Activated CD4-positive, CD25-positive, alpha-beta regulatory T cell treated with anti-CD3 and anti-CD28 coated beads, Interleukin-2, amount 50 U/mL, for 16 hours (primary cell): Measurements from ENCODE around the gene BSND.

Source experiments
- DNase-seq: peaks from one replicate; pipeline ENCODE4 v3.0.0-alpha.2; 2020; ENCODE audit warnings: low read depth, low spot score

BSND gene

DNA sequence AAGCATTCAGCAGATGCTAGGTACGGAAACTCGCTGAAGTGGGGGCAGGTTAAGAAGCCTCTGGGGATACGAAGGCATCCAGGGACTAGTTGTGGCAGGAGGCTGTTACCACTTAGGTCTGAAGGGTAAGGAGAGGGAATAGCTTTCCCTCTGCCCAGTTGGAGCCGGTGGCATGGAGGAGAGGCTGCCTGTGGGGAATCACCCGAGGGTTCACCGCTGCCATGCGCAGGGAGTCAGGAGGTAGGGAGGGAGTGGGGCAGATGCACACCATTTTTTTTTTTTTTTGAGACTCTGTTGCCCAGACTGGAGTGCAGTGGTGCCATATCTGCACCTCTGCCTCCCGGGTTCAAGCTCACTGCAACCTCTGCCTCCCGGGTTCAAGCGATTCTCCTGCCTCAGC is 46.7 kb downstream of the BSND start:
- no peak for DNase-seq

DNA sequence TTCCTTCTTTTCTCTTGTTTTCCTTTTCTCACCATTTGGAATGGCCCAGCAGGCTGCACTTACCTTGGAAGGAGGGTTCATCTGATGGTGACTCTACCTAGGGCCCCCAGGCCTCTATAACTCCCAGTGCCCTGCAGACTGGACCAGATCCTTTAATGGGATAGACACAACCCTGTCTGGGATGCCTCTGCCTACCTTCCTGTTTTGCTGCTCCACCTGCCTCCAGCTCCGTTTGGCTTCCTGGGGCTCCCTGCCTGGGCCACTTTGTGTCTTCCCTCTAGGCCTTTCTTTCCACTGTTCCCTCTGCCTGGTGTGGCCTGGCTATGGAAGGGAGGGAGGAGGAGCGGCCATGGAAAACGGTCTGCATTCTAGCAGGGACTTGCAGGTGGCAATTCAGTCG is 48.1 kb downstream of the BSND start:
- DNase-seq = no peak

DNA sequence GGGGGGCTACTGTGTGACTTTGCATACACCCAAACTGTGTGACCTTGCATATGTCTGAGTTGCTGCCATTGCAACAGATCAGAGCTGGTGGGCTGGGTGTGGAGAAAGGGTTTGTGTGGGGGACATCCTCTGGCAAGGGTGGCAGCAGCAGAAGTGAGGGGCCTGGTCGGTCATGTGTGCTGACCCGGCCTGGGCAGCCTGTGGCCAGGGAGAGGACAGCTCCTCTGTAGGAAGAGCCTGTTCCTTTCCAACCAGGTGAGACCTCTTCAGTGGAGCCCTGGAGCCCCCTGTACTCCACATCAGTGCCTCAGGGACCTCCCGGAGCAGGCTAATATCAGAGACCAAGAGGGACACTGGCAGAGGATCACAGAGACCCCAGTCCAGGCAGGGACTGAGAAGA is 48.9 kb downstream of the BSND start:
- no peak for DNase-seq

DNA sequence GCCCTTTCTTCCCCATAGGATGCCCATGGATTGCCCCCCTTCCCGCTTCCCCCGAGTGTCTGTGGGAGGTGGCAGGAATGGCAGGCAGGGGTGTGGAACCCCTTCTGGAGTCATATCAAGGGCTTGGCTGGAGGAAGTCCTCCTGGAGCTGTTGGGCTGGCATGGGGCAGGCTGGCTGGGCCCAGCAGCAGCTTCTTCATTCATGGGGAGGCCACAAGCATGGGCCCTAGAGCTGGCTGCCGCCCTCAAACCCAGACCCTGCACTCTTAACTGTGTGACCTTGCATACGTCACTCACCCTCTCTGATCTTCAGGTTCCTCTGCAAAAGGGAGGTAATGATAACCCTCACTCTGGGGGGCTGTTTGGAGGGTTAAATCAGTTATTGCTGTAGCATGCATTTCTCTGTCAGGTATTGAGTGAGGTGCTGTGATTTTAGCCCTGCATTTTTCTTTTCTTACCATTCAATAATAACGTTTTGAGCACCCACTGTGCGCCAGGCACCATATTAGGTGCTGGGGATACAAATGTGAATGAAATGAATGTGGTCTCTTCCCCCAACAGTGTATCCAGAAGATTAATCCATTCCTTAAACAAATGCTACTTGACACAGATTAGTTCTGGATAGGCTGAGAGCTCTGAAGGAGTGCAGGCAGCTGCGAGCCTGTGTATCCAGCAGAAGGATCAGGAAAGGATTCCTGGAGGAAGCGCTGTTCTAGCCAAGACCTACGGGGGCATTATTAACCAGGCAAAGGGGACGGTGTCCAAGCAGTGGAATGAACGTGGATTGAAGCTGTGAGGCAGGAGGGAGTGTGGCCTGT is 49.9 kb downstream of the BSND start:
- DNase-seq = no peak

DNA sequence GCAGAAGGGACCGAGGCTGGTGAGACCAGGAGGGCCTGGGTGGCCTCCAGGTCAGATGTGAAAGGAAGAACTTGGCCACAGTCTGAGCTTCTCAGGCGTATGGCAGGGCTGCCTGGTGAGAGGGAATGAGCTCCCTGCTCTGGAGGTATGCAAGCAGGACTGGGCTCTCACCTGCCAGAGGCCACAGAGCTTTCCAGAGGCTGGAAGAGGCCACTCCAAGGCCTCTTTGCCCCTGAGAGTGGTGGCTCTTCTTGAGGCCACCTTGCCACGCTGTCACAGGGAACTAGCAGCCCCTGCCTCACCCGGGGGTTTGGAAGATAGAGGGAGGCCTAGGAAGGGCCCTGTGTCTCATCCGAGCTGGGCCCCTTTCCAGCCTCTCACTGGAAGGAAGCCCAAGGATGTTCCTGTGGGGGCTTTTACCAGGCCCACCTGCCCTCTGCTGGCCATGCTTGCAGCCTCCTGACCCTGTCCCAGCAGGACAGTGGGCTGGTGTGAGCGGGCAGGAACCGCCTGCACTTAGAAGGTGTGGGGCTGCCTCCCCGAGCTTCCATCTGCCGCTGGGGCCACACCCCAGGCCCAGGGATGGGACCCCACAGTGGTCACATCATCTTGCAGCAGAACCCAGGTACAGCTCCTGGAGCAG is 50.7 kb downstream of the BSND start:
- no peak for DNase-seq

DNA sequence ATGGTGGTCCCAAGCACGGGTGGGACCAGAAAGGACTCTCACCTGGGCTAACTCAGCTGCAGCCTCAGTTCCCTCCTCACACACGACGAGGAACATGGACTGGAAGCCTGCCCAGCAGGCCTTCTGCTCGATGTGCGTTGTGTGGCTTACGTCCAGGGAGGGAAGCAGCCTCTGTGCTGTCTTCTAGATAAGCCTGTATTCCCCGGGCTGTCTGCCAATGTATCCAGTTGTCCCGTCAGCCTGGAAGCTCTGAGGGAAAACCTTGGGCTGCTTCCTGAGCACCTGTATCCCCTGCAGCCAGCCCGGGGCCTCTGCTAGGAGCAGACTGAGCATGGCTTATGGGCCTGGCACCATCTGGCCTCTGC is 51.2 kb downstream of the BSND start:
- DNase-seq = no peak

DNA sequence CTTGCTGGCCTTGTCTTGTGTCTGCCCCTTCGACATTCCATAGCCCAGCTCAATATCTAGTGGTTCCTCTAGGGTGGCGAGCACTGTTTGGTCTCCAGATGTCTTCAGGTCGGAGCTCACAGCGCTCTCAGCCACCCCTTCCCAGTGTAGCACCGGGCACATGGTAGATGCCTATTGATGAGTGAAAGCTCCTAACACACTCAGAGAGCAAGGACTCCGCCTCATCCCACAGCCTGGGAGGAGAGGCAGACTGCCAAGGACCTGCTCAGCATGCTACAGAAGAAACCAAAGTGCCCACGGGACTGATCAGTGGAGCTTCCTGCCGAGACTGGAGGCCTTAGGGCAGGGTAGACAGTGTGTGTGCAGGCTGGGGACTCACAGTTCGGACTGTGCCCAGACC is 51.5 kb downstream of the BSND start:
- DNase-seq = no peak

DNA sequence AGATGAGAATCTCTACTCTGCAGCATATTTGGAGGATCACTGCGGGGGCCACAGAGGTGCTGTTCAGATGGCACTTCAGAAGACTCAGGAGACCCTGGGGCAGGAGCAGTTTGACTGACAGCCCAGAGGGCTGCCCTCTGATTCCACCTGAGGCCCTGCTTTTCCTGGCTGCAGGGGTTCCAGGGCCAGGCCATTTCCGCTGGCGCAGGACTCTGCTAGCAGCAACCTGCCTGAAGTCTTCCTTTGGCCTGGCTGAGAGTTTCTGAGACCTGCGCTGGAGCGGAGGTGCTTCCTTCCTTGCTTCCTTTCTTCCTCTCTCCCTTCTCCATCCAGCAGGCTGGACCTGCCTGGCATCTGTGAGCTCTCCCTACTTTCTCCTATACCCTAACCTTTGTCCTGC is 52.4 kb downstream of the BSND start:
- DNase-seq = no peak

DNA sequence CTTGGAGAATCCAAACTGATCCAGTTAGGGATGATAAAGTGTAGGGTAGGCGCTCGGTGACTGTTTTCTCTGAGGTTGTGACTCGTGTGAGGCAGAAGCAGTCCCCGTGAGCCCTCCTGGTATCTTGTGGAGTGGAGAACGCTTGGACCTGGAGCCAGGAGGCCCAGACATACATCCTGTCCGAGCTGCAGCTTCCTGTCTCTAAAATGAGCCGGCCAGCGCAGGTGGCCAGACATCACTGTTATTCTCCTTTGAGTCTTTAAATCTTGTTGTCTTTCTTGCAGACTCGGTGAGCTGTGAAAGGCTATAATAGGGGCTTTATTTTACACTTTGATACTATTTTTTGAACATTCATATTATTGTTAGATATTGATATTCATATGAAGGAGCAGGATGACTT is 52.9 kb downstream of the BSND start:
- DNase-seq = no peak

DNA sequence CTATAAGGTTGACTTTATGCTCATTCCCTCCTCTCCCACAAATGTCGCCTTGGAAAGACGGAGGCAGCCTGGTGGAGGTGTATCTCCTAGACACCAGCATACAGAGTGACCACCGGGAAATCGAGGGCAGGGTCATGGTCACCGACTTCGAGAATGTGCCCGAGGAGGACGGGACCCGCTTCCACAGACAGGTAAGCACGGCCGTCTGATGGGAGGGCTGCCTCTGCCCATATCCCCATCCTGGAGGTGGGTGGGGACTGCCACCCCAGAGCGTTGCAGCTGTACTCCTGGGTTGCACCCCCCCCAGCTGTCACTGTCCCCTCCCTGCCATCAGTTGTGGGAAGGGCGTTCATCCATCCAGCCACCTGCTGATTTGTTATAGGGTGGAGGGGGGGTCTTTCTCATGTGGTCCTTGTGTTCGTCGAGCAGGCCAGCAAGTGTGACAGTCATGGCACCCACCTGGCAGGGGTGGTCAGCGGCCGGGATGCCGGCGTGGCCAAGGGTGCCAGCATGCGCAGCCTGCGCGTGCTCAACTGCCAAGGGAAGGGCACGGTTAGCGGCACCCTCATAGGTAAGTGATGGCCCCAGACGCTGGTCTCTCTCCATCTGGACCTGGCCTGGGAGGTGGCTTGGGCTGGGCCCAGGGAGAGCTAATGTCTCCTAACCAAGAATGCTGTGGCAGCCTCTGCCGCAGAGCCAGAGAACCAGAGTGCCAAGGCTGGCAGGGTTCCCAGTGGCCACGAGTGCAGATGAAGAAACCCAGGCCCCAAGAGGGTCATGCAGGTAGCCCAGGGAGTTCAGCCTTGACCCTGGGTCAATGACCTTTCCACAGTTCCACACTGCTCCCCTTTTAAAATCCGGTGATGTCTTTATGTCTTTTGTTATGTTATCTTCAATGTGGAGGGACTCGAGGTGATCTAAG is 53.7 kb downstream of the BSND start:
- no peak for DNase-seq

DNA sequence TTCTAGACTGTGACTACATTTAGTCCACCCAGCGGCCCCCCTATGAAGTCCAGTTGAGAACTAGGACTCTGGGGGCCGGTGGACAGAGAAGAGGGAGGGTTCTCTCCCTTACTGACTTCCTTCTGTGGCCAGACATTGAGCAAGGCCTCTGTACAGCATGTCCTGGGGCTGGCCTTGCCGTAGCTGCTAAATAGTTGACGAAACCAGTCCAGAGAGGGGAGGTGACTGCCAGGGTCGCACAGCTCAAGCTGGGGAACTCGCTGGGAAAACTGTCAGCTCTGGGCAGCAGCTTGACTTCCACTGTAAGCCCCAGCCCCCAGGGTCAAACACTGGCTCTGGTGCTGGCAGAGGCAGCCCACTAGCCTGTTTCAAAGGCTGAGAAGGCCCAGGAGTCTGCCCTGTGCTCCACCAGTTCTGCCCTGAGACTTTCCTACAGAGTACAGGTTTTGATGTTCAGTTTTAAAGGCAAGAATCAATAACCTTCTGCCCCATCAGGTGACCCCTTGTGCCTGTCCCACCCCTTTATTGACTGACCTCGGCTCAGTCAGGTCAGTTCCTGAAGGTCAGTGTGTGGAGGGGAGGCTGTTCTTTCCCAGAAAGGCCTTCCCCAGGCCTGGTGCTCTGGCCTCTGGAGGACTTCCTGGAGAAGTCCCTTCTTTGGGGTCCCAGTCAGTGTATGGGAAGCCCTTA is 54.7 kb downstream of the BSND start:
- no peak for DNase-seq

DNA sequence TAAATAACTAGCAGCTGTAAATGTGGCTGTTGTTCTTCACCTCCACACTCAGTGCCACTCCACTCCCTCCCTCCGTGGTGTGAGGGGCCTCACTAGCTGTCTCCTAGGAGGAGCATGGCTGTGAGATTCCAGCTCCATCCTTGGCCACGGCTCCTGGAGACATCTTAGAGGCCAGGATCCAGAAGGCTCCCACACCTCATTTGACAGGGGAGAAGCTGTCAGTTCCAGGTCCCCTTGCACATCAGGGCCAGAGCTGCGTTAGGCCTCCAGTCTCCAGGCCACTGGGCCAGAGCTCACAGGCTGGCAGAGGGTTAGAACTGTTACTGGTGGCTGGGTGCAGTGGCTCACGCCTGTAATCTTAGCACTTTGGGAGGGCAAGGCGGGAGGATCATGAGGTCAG is 55.7 kb downstream of the BSND start:
- no peak for DNase-seq

DNA sequence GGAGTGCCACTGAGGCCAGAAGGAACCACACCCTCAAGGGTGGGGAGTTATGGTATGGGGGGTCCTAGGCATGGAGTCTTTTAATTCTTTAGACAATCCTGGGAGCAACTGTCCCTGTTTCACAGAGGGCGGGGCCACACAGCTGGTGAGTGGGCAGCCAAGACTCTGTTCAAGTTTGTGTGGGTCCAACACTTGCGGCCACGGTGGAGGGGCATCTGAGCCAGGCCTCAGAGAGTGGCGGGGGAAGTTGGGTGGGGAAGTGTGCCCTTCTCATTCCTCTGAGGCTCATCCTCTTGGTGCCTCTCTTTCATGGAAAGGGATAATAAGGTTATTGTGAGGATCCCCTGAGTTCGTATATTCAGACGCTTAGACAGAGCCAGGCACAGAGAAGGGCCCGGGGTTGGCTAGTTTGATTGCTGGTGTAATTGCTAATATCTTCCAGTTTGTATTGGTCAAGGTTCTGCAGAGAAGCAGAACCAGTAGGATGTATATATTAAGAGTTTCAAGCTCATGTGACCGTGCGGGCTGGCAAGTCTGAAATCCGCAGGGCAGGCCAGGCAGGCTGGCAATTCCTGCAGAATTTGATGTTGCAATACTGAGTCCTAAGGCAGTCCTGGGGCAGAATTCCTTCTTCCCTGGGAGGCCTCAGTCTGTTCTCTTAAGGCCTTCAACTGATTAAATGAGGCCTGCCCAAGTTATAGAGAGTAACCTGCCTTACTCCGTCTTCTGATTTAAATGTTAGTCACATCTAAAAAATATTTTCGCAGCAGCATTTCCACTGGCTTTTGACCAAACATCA is 56.5 kb downstream of the BSND start:
- no peak for DNase-seq

DNA sequence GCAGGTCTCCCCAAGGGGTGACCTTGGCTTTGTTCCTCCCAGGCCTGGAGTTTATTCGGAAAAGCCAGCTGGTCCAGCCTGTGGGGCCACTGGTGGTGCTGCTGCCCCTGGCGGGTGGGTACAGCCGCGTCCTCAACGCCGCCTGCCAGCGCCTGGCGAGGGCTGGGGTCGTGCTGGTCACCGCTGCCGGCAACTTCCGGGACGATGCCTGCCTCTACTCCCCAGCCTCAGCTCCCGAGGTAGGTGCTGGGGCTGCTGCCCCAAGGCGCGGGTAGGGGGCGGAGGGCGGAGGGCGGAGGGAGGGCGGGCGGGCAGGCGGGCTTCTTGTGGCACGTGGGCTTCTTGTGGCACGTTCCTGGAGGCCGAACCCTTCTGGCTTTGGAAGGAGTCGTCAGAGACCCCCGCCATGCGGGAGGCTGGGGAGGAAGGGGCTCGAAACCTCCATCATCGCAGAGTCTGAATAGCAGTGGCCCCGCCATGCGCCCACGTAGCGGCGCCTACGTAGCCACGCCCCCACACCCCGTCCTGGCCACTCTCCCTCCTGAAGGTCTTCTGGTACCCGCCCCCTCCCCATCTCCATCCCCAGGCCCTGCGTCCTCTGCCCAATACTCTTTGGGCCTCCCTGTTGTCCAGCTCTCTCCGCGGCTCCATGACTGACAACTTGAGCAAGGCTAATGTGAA is 57.4 kb downstream of the BSND start:
- no peak for DNase-seq

DNA sequence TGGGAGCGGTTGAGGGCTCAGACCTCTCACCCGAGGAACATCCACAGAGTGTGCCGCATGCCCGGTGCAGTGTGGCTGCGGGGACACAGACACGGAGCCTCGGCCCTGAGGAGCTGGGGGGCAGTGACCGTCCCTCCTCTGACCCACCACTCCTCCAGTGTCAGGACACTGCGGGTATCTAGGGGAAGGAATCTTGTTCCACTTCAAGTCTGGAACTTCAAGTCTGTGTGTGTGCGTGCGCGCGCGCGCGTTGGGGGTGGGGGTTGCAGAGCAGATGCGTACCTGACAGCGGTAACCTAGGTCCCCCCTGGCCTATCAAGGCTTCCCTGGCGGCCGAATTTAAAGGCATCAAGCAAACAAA is 57.9 kb downstream of the BSND start:
- DNase-seq = no peak

DNA sequence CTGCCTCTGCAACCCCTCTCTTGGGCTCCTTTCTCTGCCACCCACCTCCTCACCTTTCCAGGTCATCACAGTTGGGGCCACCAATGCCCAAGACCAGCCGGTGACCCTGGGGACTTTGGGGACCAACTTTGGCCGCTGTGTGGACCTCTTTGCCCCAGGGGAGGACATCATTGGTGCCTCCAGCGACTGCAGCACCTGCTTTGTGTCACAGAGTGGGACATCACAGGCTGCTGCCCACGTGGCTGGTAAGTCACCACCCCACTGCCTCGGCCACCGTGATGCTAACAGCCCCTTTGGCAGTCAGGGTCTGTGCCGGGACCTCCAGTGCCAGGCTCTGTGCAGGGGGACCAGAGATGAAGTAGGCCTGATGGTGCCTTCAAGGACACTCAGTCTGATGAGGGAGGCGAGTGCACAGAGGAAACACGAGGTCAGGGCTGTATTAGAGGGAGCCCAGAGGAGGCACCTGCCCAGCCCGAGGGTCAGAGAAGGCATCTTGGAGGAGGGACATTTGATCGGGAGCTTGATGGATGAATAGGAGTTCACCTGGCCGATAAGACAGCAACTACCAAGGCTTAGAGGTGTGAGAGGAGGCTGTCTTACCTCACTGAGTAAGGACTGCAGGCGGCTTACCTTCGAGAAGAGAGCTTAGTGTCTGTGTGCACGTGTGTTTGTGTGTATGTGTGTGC is 58.7 kb downstream of the BSND start:
- DNase-seq = no peak

DNA sequence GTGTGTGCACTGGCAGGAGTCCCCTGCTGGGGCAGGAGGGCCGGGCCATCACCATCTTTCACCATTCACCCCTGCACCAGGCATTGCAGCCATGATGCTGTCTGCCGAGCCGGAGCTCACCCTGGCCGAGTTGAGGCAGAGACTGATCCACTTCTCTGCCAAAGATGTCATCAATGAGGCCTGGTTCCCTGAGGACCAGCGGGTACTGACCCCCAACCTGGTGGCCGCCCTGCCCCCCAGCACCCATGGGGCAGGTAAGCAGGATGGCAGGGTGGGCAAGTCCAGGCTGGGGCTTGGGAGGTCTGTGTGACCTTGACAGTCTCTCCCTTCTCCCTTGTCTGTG is 59.2 kb downstream of the BSND start:
- DNase-seq = no peak

DNA sequence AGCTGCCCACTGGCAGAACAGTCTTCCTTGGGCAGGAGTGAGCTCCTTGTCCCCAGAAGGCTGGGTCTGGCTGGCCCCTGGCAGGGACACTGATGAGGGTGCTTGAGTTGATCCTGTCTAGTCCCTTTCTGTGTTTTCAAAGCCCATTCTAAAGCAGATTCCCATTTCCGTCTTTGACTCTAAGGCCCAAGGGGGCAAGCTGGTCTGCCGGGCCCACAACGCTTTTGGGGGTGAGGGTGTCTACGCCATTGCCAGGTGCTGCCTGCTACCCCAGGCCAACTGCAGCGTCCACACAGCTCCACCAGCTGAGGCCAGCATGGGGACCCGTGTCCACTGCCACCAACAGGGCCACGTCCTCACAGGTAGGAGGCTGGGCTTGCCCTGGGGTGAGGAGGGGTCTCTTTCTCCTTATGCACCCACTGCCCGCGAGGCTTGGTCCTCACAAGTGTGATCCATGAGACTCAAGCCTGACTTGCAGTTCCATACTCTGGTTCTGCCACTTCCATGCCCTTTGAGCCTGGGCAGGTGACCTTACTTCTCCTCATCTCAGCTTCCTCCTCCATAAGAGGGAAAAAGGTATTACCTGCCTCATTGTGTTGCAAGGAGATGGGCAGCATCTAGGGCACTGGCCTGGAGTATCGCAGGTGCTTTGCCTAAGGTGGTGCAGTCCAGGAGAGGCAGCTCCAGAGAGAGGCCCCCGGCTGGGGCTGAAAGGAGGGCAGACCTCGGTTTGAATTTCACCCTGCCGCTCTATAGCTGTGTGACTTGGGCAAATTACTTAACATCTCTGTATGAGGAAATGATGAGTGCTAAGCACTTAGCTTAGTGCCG is 60.8 kb downstream of the BSND start:
- DNase-seq = no peak
